Hematopoietic multipotent progenitor cell treated with erythropoietin and hydrocortisone succinate and interleukin-3 and kit ligand, for 17 days (in vitro differentiated cells): Measurements from ENCODE around the gene RHCE.
"Not testable (repeated sequence)": the region's sequence is repeated elsewhere in the genome, so short reads cannot be mapped to it uniquely, and the experiment has no call there.

ENCODE experiments used
- DNase-seq: peaks from one replicate; pipeline ENCODE4 v3.0.0-alpha.2; 2015; ENCODE audit warnings: low spot score

The RHCE gene

GRCh38 chr1:25432749-25433388 is 12.2 kb upstream of the RHCE start:
- no peak for DNase-seq

- DNase-seq, result peak; percentile 82
These were observed 11.5 kb upstream of the RHCE start for GRCh38 chr1:25431955-25432719.

GRCh38 chr1:25430967-25431881 is 10.6 kb upstream of the RHCE start:
- peak; percentile 85 for DNase-seq

- DNase-seq, result peak; percentile 98
These were observed 9.7 kb upstream of the RHCE start, which contains the start of gene MACO1 for GRCh38 chr1:25430073-25430966. TSS of gene MACO1 (plus strand) at chr1:25430897. CDS start at chr1:25431099, 202 bp downstream.

GRCh38 chr1:25428475-25429166 is 8.0 kb upstream of the RHCE start:
- peak; percentile 63 for DNase-seq

- peak; percentile 53 for DNase-seq
These were observed 7.1 kb upstream of the RHCE start for GRCh38 chr1:25427696-25428095.

GRCh38 chr1:25425098-25426085 is 4.8 kb upstream of the RHCE start:
- no peak for DNase-seq

GRCh38 chr1:25423206-25423605 is 2.6 kb upstream of the RHCE start:
- DNase-seq, result not testable (repeated sequence)

- peak; percentile 62 for DNase-seq
These were observed 1.3 kb downstream of the RHCE start for GRCh38 chr1:25419339-25419738.

- DNase-seq, result peak; percentile 57
These were observed 3.3 kb downstream of the RHCE start for GRCh38 chr1:25417280-25417679.

- peak; percentile 62 for DNase-seq
These were observed 6.0 kb downstream of the RHCE start for GRCh38 chr1:25414578-25414977.

- peak; percentile 48 for DNase-seq
These were observed 6.5 kb downstream of the RHCE start for GRCh38 chr1:25414157-25414556.

- peak; percentile 87 for DNase-seq
These were observed 7.6 kb downstream of the RHCE start for GRCh38 chr1:25412872-25413623.

GRCh38 chr1:25409641-25410427 is 10.8 kb downstream of the RHCE start:
- DNase-seq, result peak; percentile 82

- DNase-seq, result not testable (repeated sequence)
These were observed 14.8 kb downstream of the RHCE start for GRCh38 chr1:25405731-25406305.

GRCh38 chr1:25402947-25403803 is 17.4 kb downstream of the RHCE start:
- peak; percentile 39 for DNase-seq

GRCh38 chr1:25398079-25398478 is 22.5 kb downstream of the RHCE start:
- not testable (repeated sequence) for DNase-seq
